HCT116 (cell line): Measurements from ENCODE around the gene SPRYD7. TPM values are rescaled to one million over a fixed set of nuclear protein-coding genes. Genes with fewer than 3 reads are reported as not detected.

Source experiments
- ATAC-seq: fragments of 200-7000 bp; cut with Tn5 transposase; 2 replicates; pipeline ENCODE4 v1.9.1; 2020; ENCODE audit warnings: mild to moderate bottlenecking, moderate library complexity
- BruUV-seq: library from RNA; stranded (reverse); fragments of 400-500 nt; replicated peaks from 2 replicates; lab custom pipeline; 2021; lab: Mats Ljungman, UMichigan
- CTCF ChIA-PET: fragments of 300-600 bp; sonication (Branson Sonifier 250); formaldehyde crosslinking; loops from one replicate; lab custom pipeline; 2021; ENCODE audit warnings: antibody characterized with exemption; lab: Charles Lee
- POLR2A ChIA-PET: fragments of 300-600, 350-600 bp; sonication (Branson Sonifier 250); formaldehyde crosslinking; loops from one replicate; lab custom pipeline; 2021; ENCODE audit warnings: antibody characterized with exemption; lab: Charles Lee
- RAD21 ChIA-PET, 2 experiments: fragments of 300-600 bp; sonication (Branson Sonifier 250); formaldehyde crosslinking; loops; one replicate each; lab custom pipeline; 2023; ENCODE audit warnings: low total read pairs in 2 of 2; ENCODE audit not compliant: uncharacterized antibody in 2 of 2, unreplicated experiment in 2 of 2, low non-redundant PET in 1 of 2; lab: Charles Lee
- DNase-seq: peaks from one replicate; pipeline ENCODE4 v3.0.0-alpha.2; 2010; ENCODE audit warnings: low read depth, low spot score
- H2AFZ ChIP-seq: fragments of 200-600 bp; shearing (Covaris generic), sonication (generic); 2 replicates; pipeline ENCODE4 v1.6.1; 2017; ENCODE audit warnings: low read depth, mixed run types, mixed read lengths, antibody characterized with exemption, low read length; ENCODE audit not compliant: poor library complexity, severe bottlenecking
- H3K27ac ChIP-seq: 2 replicates; pipeline ENCODE4 v1.5.1; 2012; ENCODE audit warnings: low read depth, low read length
- H3K27me3 ChIP-seq: fragments of 200-600 bp; sonication (generic); 2 replicates; pipeline ENCODE4 v1.6.1; 2016; ENCODE audit warnings: mixed run types, low read length, mixed read lengths; ENCODE audit not compliant: insufficient read depth
- H3K36me3 ChIP-seq, 2 experiments: fragments of 200-500 bp in 1 of 2; fragments of 200-600 bp in 1 of 2; sonication (Bioruptor generic) in 1 of 2; sonication (generic) in 1 of 2; 2 replicates each; pipeline versions ENCODE4 v1.5.1 to v1.6.1; 2014 to 2016; ENCODE audit warnings: low read length in 2 of 2, inconsistent platforms in 1 of 2, mixed read lengths in 1 of 2, mixed run types in 1 of 2; ENCODE audit not compliant: insufficient read depth in 2 of 2, control insufficient read depth in 1 of 2
- H3K4me1 ChIP-seq, 2 experiments: fragments of 200-600 bp in 1 of 2; sonication (generic) in 1 of 2; 2 replicates each; pipeline versions ENCODE4 v1.5.1 to v1.6.1; 2012 to 2017; ENCODE audit warnings: low read length in 2 of 2, inconsistent platforms in 1 of 2, mild to moderate bottlenecking in 1 of 2, mixed read lengths in 1 of 2, mixed run types in 1 of 2, moderate library complexity in 1 of 2; ENCODE audit not compliant: insufficient read depth in 2 of 2, control insufficient read depth in 1 of 2
- H3K4me2 ChIP-seq: fragments of 200-600 bp; sonication (generic); 2 replicates; pipeline ENCODE4 v1.6.1; 2017; ENCODE audit warnings: mixed run types, low read length, mixed read lengths
- H3K4me3 ChIP-seq, 2 experiments: fragments of 200-600 bp in 1 of 2; sonication (generic) in 1 of 2; replicated peaks in 1 of 2; 2 replicates each; pipeline ENCODE4 v1.5.1; 2011 to 2016; ENCODE audit warnings: low read length in 2 of 2, control low read depth in 1 of 2, low read depth in 1 of 2, mild to moderate bottlenecking in 1 of 2, mixed read lengths in 1 of 2, mixed run types in 1 of 2
- H3K79me2 ChIP-seq: fragments of 200-600 bp; sonication (generic); 2 replicates; pipeline ENCODE4 v1.6.1; 2017; ENCODE audit warnings: mild to moderate bottlenecking, mixed run types, low read length, moderate library complexity, mixed read lengths; ENCODE audit not compliant: insufficient read depth
- H3K9ac ChIP-seq: fragments of 200-600 bp; sonication (generic); 2 replicates; pipeline ENCODE4 v1.6.1; 2016; ENCODE audit warnings: low read length, mixed read lengths
- H3K9me2 ChIP-seq: fragments of 200-600 bp; sonication (generic), shearing (Covaris generic); 2 replicates; pipeline ENCODE4 v1.6.1; 2017; ENCODE audit warnings: mixed run types, mild to moderate bottlenecking, moderate library complexity; ENCODE audit not compliant: insufficient read depth
- H3K9me3 ChIP-seq, 2 experiments: fragments of 200-500 bp in 1 of 2; fragments of 200-600 bp in 1 of 2; sonication (Bioruptor generic) in 1 of 2; sonication (generic) in 1 of 2; 2 replicates each; pipeline ENCODE4 v1.6.1; 2014 to 2017; ENCODE audit warnings: low read length in 2 of 2, mixed read lengths in 2 of 2, inconsistent platforms in 1 of 2, low read depth in 1 of 2, mild to moderate bottlenecking in 1 of 2, mixed run types in 1 of 2, moderate library complexity in 1 of 2; ENCODE audit not compliant: control insufficient read depth in 1 of 2, insufficient read depth in 1 of 2
- H4K20me1 ChIP-seq: fragments of 200-600 bp; sonication (generic), shearing (Covaris generic); 2 replicates; pipeline ENCODE4 v1.6.1; 2017; ENCODE audit warnings: mixed run types, mild to moderate bottlenecking, moderate library complexity; ENCODE audit not compliant: insufficient read depth
- CEBPB ChIP-seq: IDR thresholded peaks from 2 replicates; pipeline ENCODE4 v1.6.1; 2012; ENCODE audit warnings: low read depth
- CTCF ChIP-seq, 3 experiments: fragments of 200-600 bp in 1 of 3; sonication (generic) in 1 of 3; IDR thresholded peaks in 2 of 3; conservative IDR thresholded peaks in 1 of 3; 2 replicates each; pipeline ENCODE4 v1.5.1; 2012 to 2017; ENCODE audit warnings: low read depth in 2 of 3, low read length in 2 of 3, antibody characterized with exemption in 1 of 3, borderline replicate concordance in 1 of 3, control low read depth in 1 of 3, mild to moderate bottlenecking in 1 of 3, mixed read lengths in 1 of 3, mixed run types in 1 of 3, moderate library complexity in 1 of 3; ENCODE audit not compliant: insufficient read depth in 1 of 3
- EGR1 ChIP-seq: IDR thresholded peaks from 2 replicates; pipeline ENCODE4 v1.6.1; 2012; ENCODE audit warnings: low read depth
- EZH2phosphoT487 ChIP-seq: fragments of 200-600 bp; IDR thresholded peaks from 2 replicates; pipeline ENCODE4 v1.6.1; 2018; ENCODE audit warnings: antibody characterized with exemption, borderline replicate concordance
- FOSL1 ChIP-seq: IDR thresholded peaks from 2 replicates; pipeline ENCODE4 v1.6.1; 2012; ENCODE audit warnings: low read depth
- JUND ChIP-seq: IDR thresholded peaks from 2 replicates; pipeline ENCODE4 v1.6.1; 2012
- POLR2A ChIP-seq: IDR thresholded peaks from 2 replicates; pipeline ENCODE4 v1.7.0; 2011; ENCODE audit warnings: borderline replicate concordance; ENCODE audit not compliant: insufficient read depth, insufficient read length; ENCODE audit errors: extremely low read depth
- POLR2AphosphoS5 ChIP-seq: IDR thresholded peaks from 2 replicates; pipeline ENCODE4 v1.6.1; 2011; ENCODE audit warnings: mild to moderate bottlenecking, low read depth, low read length, moderate library complexity
- RAD21 ChIP-seq: IDR thresholded peaks from 2 replicates; pipeline ENCODE4 v1.6.1; 2012; ENCODE audit warnings: low read depth, mild to moderate bottlenecking
- SP1 ChIP-seq: IDR thresholded peaks from 2 replicates; pipeline ENCODE4 v1.6.1; 2012; ENCODE audit warnings: low read depth
- YY1 ChIP-seq: IDR thresholded peaks from 2 replicates; pipeline ENCODE4 v1.6.1; 2011; ENCODE audit warnings: low read length, low read depth, moderate library complexity, mild to moderate bottlenecking; ENCODE audit not compliant: insufficient replicate concordance; ENCODE audit errors: extremely low read depth
- ZFX ChIP-seq: fragments of 450-650 bp; IDR thresholded peaks from 2 replicates; pipeline ENCODE4 v1.6.1; 2017
- intact Hi-C: fragments of 100-400 bp; cut with micrococcal nuclease; formaldehyde crosslinking; loops from 2 replicates; pipeline ENCODE4 v1.10.0; 2022
- total RNA-seq: library from RNA; stranded (reverse); gene quantifications from one replicate; pipeline ENCODE4 v1.2.1, GENCODE V29; 2021; ENCODE audit not compliant: unreplicated experiment
- TF ChIP-seq, protein P1 (sequence below): IDR thresholded peaks from 2 replicates; pipeline ENCODE4 v1.6.1; 2012
- TF ChIP-seq, protein P2 (sequence below): IDR thresholded peaks from 2 replicates; pipeline ENCODE4 v1.6.1; 2011; ENCODE audit warnings: mild to moderate bottlenecking, low read length, moderate library complexity; ENCODE audit not compliant: insufficient replicate concordance; ENCODE audit errors: extremely low read depth

Gene SPRYD7
- total RNA-seq, 1 experiment from 2014 or later, result 11.3 TPM

DNA sequence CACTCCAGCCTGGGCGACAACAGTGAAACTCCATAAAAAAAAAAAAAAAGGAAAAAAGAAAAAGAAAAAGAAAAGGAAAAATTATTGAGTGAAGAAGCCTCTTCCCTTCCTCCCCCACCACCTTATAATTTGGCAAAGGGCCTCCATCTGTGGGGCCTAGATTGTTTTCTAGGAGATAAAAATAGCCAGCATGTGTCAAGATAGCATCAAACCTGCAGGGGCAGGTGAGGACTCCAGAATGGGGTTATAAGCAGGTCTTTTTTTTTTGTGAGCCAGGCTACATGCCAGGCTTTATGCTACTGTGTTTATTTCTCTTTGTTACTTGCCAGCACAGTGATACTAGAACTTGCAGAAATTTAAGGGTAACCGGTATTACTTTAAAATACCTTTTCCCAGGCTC is 49.0 kb upstream of the SPRYD7 start:
- H3K4me1 ChIP-seq, result no peaks in the 10 kb centered on the region
- no peaks in the 10 kb centered on the region for H3K36me3 ChIP-seq
- ChIA-PET POLR2A (no interaction called here), RAD21 (interaction anchor here in 1 of 2 experiments (0.7 kb wide), 1 partner anchor 364 kb away, joined by 5 read pairs; no protein-coding TSS in a partner anchor), CTCF (no interaction called here)
- TF ChIP-seq ZFX, result no peak
- no peak for TF ChIP-seq CEBPB
- no peak for TF ChIP-seq CTCF (IDR thresholded peaks at IDR 0.05 in 2 of 3, conservative IDR thresholded peaks at IDR 0.05 in 1 of 3; ENCODE audit: borderline replicate concordance in 1 of 3, insufficient read depth in 1 of 3, low read depth in 2 of 3, low read length in 2 of 3)
- TF ChIP-seq FOSL1, result no peak
- DNase-seq (no peak), ATAC-seq (no peak)
- H4K20me1 ChIP-seq, result no peaks in the 10 kb centered on the region
- no peak overlapping the region for H3K4me3 ChIP-seq
- no peak overlapping the region for H3K9ac ChIP-seq
- H2AFZ ChIP-seq, result no peak overlapping the region
- H3K27ac ChIP-seq, result no peak overlapping the region
- no peak overlapping the region for H3K4me2 ChIP-seq
- BruUV-seq, result no TSS peak
- H3K79me2 ChIP-seq, result no peaks in the 10 kb centered on the region
- intact Hi-C loops, result no loop called here
- no peaks in the 10 kb centered on the region for H3K9me3 ChIP-seq
- H3K9me2 ChIP-seq, result no peaks in the 10 kb centered on the region
- no peaks in the 10 kb centered on the region for H3K27me3 ChIP-seq

DNA sequence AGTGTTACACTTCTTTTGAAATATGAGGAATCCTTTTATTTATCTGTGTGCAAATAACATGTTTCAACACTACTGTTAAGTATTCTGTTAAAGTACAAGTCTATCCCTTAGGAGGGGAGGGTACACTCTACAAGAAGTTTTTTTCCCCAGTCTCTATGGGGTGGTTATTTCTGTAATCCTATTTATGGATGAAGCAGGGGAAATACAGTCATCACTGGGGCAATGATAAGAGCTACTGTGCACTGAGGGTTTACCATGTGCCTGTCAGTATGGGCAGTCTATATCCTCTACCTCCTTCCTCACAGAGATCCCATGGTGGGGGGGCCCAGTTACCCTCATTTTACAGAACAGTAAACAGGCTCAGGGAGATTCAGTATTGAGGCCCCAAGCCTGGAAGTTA is 44.1 kb upstream of the SPRYD7 start:
- H3K4me3 ChIP-seq, result no peak overlapping the region
- BruUV-seq, result no TSS peak
- H3K36me3 ChIP-seq, result no peaks in the 10 kb centered on the region; a peak in 1 of 4 replicates
- no peaks in the 10 kb centered on the region for H3K9me3 ChIP-seq
- no peaks in the 10 kb centered on the region; the same call in 1 of the 2 replicates for H4K20me1 ChIP-seq
- no peak overlapping the region for H3K27ac ChIP-seq
- no peaks in the 10 kb centered on the region for H3K4me1 ChIP-seq
- RAD21 ChIA-PET, result no interaction called here
- no peak overlapping the region for H2AFZ ChIP-seq
- ATAC-seq (no peak), DNase-seq (no peak)
- no peak overlapping the region for H3K9ac ChIP-seq
- H3K4me2 ChIP-seq, result no peak overlapping the region
- H3K27me3 ChIP-seq, result no peaks in the 10 kb centered on the region
- POLR2A ChIA-PET, result no interaction called here
- no peaks in the 10 kb centered on the region for H3K79me2 ChIP-seq
- CTCF ChIA-PET, result interaction anchor here (0.8 kb wide), 1 partner anchor 932 kb away, joined by 3 read pairs; no protein-coding TSS in a partner anchor
- no peaks in the 10 kb centered on the region for H3K9me2 ChIP-seq
- intact Hi-C loops, result no loop called here
- no peak for TF ChIP-seq YY1
- TF ChIP-seq ZFX, result no peak
- no peak for TF ChIP-seq POLR2AphosphoS5
- no peak for TF ChIP-seq POLR2A
- TF ChIP-seq, protein P1, sequence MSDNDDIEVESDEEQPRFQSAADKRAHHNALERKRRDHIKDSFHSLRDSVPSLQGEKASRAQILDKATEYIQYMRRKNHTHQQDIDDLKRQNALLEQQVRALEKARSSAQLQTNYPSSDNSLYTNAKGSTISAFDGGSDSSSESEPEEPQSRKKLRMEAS, result no peak
- TF ChIP-seq, protein P2, sequence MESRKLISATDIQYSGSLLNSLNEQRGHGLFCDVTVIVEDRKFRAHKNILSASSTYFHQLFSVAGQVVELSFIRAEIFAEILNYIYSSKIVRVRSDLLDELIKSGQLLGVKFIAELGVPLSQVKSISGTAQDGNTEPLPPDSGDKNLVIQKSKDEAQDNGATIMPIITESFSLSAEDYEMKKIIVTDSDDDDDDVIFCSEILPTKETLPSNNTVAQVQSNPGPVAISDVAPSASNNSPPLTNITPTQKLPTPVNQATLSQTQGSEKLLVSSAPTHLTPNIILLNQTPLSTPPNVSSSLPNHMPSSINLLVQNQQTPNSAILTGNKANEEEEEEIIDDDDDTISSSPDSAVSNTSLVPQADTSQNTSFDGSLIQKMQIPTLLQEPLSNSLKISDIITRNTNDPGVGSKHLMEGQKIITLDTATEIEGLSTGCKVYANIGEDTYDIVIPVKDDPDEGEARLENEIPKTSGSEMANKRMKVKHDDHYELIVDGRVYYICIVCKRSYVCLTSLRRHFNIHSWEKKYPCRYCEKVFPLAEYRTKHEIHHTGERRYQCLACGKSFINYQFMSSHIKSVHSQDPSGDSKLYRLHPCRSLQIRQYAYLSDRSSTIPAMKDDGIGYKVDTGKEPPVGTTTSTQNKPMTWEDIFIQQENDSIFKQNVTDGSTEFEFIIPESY, result no peak
- no peak for TF ChIP-seq JUND
- TF ChIP-seq CTCF (IDR thresholded peaks at IDR 0.05 in 2 of 3, conservative IDR thresholded peaks at IDR 0.05 in 1 of 3; ENCODE audit: borderline replicate concordance in 1 of 3, insufficient read depth in 1 of 3, low read depth in 2 of 3, low read length in 2 of 3), result no peak
- no peak for TF ChIP-seq RAD21
- no peak for TF ChIP-seq EGR1
- no peak for TF ChIP-seq SP1
- no peak for TF ChIP-seq EZH2phosphoT487
